HepG2 (cell line): ENCODE measurements around the gene COA1. TPM values are rescaled to one million over a fixed set of nuclear protein-coding genes. Genes with fewer than 3 reads are reported as not detected.
A peak's percentile ranks its signal among the peaks of the same experiment; 100 is the strongest.

Source experiments
- ATAC-seq: fragments of 200-7000 bp; cut with Tn5 transposase; 3 replicates; pipeline ENCODE4 v1.9.1; 2020; ENCODE audit warnings: mild to moderate bottlenecking, moderate library complexity
- BruUV-seq: library from RNA; stranded (reverse); fragments of 400-500 nt; replicated peaks from 2 replicates; lab custom pipeline; 2021; lab: Mats Ljungman, UMichigan
- CTCF ChIA-PET: fragments of 300-600 bp; formaldehyde crosslinking; extraction: SDS; loops from one replicate; lab custom pipeline; 2021; ENCODE audit warnings: low total read pairs, inconsistent platforms, low intra/inter-chr PET ratio; lab: Yijun Ruan, JAX
- POLR2A ChIA-PET: fragments of 350-600 bp; sonication (Branson Sonifier 250); formaldehyde crosslinking; loops from one replicate; lab custom pipeline; 2020; ENCODE audit warnings: antibody characterized with exemption, inconsistent platforms; lab: Yijun Ruan, JAX
- DNase-seq: peaks from one replicate; pipeline ENCODE4 v3.0.0-alpha.2; 2015; ENCODE audit warnings: low spot score
- FAIRE-seq: peaks from 3 replicates; lab custom pipeline; 2011; peaks lifted over from hg19 to GRCh38; lab: Jason Lieb, UNC
- H2AFZ ChIP-seq: one replicate; pipeline ENCODE4 v1.6.1; 2011; ENCODE audit warnings: low read length, inconsistent platforms
- H3K27ac ChIP-seq: fragments of 300-600 bp; 3 replicates; pipeline ENCODE4 v1.8.0; 2011; ENCODE audit warnings: mixed run types, mild to moderate bottlenecking, mixed read lengths, low read length, inconsistent platforms; ENCODE audit not compliant: insufficient read depth; ENCODE audit errors: extremely low read length
- H3K27me3 ChIP-seq, 2 experiments: fragments of 200-600 bp in 1 of 2; 2 replicates in 1 of 2; 3 replicates in 1 of 2; pipeline versions ENCODE4 v1.6.0 to v1.8.0; 2011; ENCODE audit warnings: low read length in 2 of 2, mild to moderate bottlenecking in 2 of 2, moderate library complexity in 2 of 2, inconsistent platforms in 1 of 2; ENCODE audit not compliant: insufficient read depth in 2 of 2, control insufficient read depth in 1 of 2
- H3K36me3 ChIP-seq, 2 experiments: fragments of 200-600 bp in 1 of 2; replicated peaks in 1 of 2; 2 replicates in 1 of 2; 3 replicates in 1 of 2; pipeline versions ENCODE4 v1.5.1 to v1.8.0; 2011; ENCODE audit warnings: low read length in 2 of 2, inconsistent platforms in 1 of 2; ENCODE audit not compliant: insufficient read depth in 2 of 2, control insufficient read depth in 1 of 2
- H3K4me1 ChIP-seq: 2 replicates; pipeline ENCODE4 v1.5.1; 2012; ENCODE audit warnings: low read length, inconsistent platforms; ENCODE audit not compliant: insufficient read depth
- H3K4me2 ChIP-seq: 2 replicates; pipeline ENCODE4 v1.6.0; 2011; ENCODE audit warnings: low read depth, low read length, inconsistent platforms
- H3K4me3 ChIP-seq, 3 experiments: fragments of 200-600 bp in 1 of 3; sonication (generic), shearing (Covaris generic) in 1 of 3; replicated peaks in 1 of 3; 2 replicates each; pipeline ENCODE4 v1.5.1; 2011 to 2016; ENCODE audit warnings: low read length in 3 of 3, inconsistent platforms in 2 of 3, low read depth in 2 of 3, mild to moderate bottlenecking in 2 of 3, control low read depth in 1 of 3, mixed read lengths in 1 of 3; ENCODE audit not compliant: insufficient read depth in 1 of 3
- H3K79me2 ChIP-seq: one replicate; pipeline ENCODE4 v1.6.1; 2011; ENCODE audit warnings: low read length, inconsistent platforms; ENCODE audit not compliant: insufficient read depth
- H3K9ac ChIP-seq: 2 replicates; pipeline ENCODE4 v1.6.0; 2011; ENCODE audit warnings: mild to moderate bottlenecking, low read depth, low read length, inconsistent platforms; ENCODE audit not compliant: insufficient read depth
- H3K9me3 ChIP-seq: 2 replicates; pipeline ENCODE4 v1.5.1; 2012; ENCODE audit warnings: mild to moderate bottlenecking, low read length
- H4K20me1 ChIP-seq: 2 replicates; pipeline ENCODE4 v1.6.0; 2011; ENCODE audit warnings: inconsistent platforms, mild to moderate bottlenecking, low read length, moderate library complexity; ENCODE audit not compliant: insufficient read depth
- CHD4 ChIP-seq: fragments of 200-600 bp; sonication (generic); IDR thresholded peaks from 2 replicates; pipeline ENCODE4 v1.7.0; 2017; ENCODE audit warnings: mild to moderate bottlenecking, low read length, borderline replicate concordance
- CREB3 ChIP-seq: sonication (generic); formaldehyde crosslinking; IDR thresholded peaks from 2 replicates; pipeline ENCODE4 v1.5.0; 2020; ENCODE audit warnings: missing genetic modification reagents
- HCFC1 ChIP-seq: fragments of 150-350 bp; IDR thresholded peaks from 2 replicates; pipeline ENCODE4 v1.6.1; 2014; ENCODE audit warnings: low read depth, low read length
- HDAC2 ChIP-seq: sonication (generic); formaldehyde crosslinking; IDR thresholded peaks from 2 replicates; pipeline ENCODE4 v1.4.0; 2020; ENCODE audit warnings: missing genetic modification reagents
- NFRKB ChIP-seq: fragments of 450-650 bp; IDR thresholded peaks from 2 replicates; pipeline ENCODE4 v1.6.1; 2017
- RCOR2 ChIP-seq: IDR thresholded peaks from 2 replicates; pipeline ENCODE4 v1.6.1; 2016; ENCODE audit warnings: missing biosample characterization, missing genetic modification reagents
- REXO4 ChIP-seq: sonication (generic); formaldehyde crosslinking; IDR thresholded peaks from 2 replicates; pipeline ENCODE4 v1.8.0; 2022; ENCODE audit warnings: missing genetic modification reagents, mild to moderate bottlenecking, borderline replicate concordance
- SMC3 ChIP-seq: IDR thresholded peaks from 2 replicates; pipeline ENCODE4 v1.6.1; 2011; ENCODE audit warnings: low read length, improper control_type of control experiment
- TSC22D2 ChIP-seq: sonication (generic); formaldehyde crosslinking; IDR thresholded peaks from 2 replicates; pipeline ENCODE4 v1.5.1; 2020; ENCODE audit warnings: missing genetic modification reagents, mild to moderate bottlenecking, borderline replicate concordance
- ZBTB21 ChIP-seq: sonication (generic); formaldehyde crosslinking; IDR thresholded peaks from 2 replicates; pipeline ENCODE4 v1.4.0; 2020; ENCODE audit warnings: missing genetic modification reagents
- ZNF598 ChIP-seq: sonication (generic); formaldehyde crosslinking; IDR thresholded peaks from 2 replicates; pipeline ENCODE4 v1.5.1; 2020; ENCODE audit warnings: mild to moderate bottlenecking, missing genetic modification reagents, borderline replicate concordance
- ZNF703 ChIP-seq: sonication (generic); formaldehyde crosslinking; IDR thresholded peaks from 2 replicates; pipeline ENCODE4 v1.5.1; 2020; ENCODE audit warnings: missing genetic modification reagents, mild to moderate bottlenecking, moderate library complexity, borderline replicate concordance
- WGBS: methylation state at CpG from one replicate; pipeline ENCODE4 v1.1.6; 2017; ENCODE audit warnings: low lambda C conversion rate; 5-methylcytosine and 5-hydroxymethylcytosine counted together
- in situ Hi-C: cut with HindIII; loops from 2 replicates; pipeline ENCODE4 v1.10.0; 2017; ENCODE audit warnings: low pct_unique_long_range_greater_than_20kb; ENCODE audit not compliant: extremely low pct_ligation_motif_present
- intact Hi-C: fragments of 100-400 bp; cut with micrococcal nuclease; formaldehyde crosslinking; loops from one replicate; pipeline ENCODE4 v1.10.0; 2022; ENCODE audit not compliant: unreplicated experiment
- polyA plus RNA-seq, 8 experiments: library from polyadenylated mRNA; depleted of rRNA in 3 of 8; stranded (reverse) in 7 of 8; unstranded in 1 of 8; fragments of >200 nt; fragmentation: Illumina TruSeq in 4 of 8; extraction: Trizol in 4 of 8; gene quantifications; 2 replicates each; pipeline versions ENCODE4 v1.2.1 to v1.2.3, GENCODE V29; 2011 to 2016; ENCODE audit warnings: low read depth in 4 of 8, missing spikeins in 1 of 8, mixed read lengths in 1 of 8; ENCODE audit not compliant: insufficient read depth in 1 of 8
- total RNA-seq, 5 experiments: library from RNA; depleted of rRNA; stranded (reverse); fragments of >200 nt; fragmentation: Illumina TruSeq; extraction: Trizol; gene quantifications; 2 replicates each; pipeline ENCODE4 v1.2.3, GENCODE V29; 2016; ENCODE audit warnings: low read depth in 1 of 5
- TF ChIP-seq, protein P1 (sequence below): sonication (generic); formaldehyde crosslinking; IDR thresholded peaks from 2 replicates; pipeline ENCODE4 v1.4.0; 2020; ENCODE audit warnings: missing genetic modification reagents, borderline replicate concordance
- TF ChIP-seq, protein P2 (sequence below): sonication (generic); formaldehyde crosslinking; IDR thresholded peaks from 2 replicates; pipeline ENCODE4 v1.5.0; 2020; ENCODE audit warnings: mild to moderate bottlenecking, missing genetic modification reagents
- TF ChIP-seq, protein P3 (sequence below): sonication (generic); formaldehyde crosslinking; IDR thresholded peaks from 2 replicates; pipeline ENCODE4 v1.8.0; 2022; ENCODE audit warnings: missing genetic modification reagents, low read depth, mild to moderate bottlenecking, borderline replicate concordance
- TF ChIP-seq, protein P4 (sequence below): sonication (generic); formaldehyde crosslinking; conservative IDR thresholded peaks from 2 replicates; pipeline ENCODE4 v1.4.0; 2020; ENCODE audit warnings: missing genetic modification reagents

Gene COA1
- total and polyA plus RNA-seq, 2 of the 13 experiments (the other 11 are each of a cell fraction or from before 2014, with no cell fraction given), result 33.2 to 65.7 TPM

GRCh38 chr7:43754596-43754995 lies 25.3 kb upstream of the COA1 start (continued):
- no peak for TF ChIP-seq ZNF703
- TF ChIP-seq RCOR2, result no peak
- TF ChIP-seq NFRKB, result no peak
- TF ChIP-seq, protein P1, sequence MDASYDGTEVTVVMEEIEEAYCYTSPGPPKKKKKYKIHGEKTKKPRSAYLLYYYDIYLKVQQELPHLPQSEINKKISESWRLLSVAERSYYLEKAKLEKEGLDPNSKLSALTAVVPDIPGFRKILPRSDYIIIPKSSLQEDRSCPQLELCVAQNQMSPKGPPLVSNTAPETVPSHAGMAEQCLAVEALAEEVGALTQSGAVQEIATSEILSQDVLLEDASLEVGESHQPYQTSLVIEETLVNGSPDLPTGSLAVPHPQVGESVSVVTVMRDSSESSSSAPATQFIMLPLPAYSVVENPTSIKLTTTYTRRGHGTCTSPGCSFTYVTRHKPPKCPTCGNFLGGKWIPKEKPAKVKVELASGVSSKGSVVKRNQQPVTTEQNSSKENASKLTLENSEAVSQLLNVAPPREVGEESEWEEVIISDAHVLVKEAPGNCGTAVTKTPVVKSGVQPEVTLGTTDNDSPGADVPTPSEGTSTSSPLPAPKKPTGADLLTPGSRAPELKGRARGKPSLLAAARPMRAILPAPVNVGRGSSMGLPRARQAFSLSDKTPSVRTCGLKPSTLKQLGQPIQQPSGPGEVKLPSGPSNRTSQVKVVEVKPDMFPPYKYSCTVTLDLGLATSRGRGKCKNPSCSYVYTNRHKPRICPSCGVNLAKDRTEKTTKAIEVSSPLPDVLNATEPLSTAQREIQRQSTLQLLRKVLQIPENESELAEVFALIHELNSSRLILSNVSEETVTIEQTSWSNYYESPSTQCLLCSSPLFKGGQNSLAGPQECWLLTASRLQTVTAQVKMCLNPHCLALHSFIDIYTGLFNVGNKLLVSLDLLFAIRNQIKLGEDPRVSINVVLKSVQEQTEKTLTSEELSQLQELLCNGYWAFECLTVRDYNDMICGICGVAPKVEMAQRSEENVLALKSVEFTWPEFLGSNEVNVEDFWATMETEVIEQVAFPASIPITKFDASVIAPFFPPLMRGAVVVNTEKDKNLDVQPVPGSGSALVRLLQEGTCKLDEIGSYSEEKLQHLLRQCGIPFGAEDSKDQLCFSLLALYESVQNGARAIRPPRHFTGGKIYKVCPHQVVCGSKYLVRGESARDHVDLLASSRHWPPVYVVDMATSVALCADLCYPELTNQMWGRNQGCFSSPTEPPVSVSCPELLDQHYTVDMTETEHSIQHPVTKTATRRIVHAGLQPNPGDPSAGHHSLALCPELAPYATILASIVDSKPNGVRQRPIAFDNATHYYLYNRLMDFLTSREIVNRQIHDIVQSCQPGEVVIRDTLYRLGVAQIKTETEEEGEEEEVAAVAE (CRISPR knock-in tag), result no peak

GRCh38 chr7:43753843-43754242 lies 24.5 kb upstream of the COA1 start:
- in situ Hi-C loops (no loop called here), intact Hi-C loops (no loop called here)
- Histone ChIP-seq H3K9me3 (no peaks in the 10 kb centered on the region), H3K4me2 (no peak overlapping the region), H3K27me3 (no peaks in the 10 kb centered on the region; a peak in 1 of 5 replicates), H3K4me1 (peaks cover 37% of the 10 kb centered on the region), H3K9ac (no peak overlapping the region), H3K79me2 (no peaks in the 10 kb centered on the region), H2AFZ (no peak overlapping the region), H3K27ac (no peak overlapping the region), H3K4me3 (no peak overlapping the region), H3K36me3 (no peaks in the 10 kb centered on the region), H4K20me1 (no peaks in the 10 kb centered on the region)
- WGBS, result 50% methylated on average over 3 of the region's 3 CpGs
- FAIRE-seq (no peak), ATAC-seq (no peak), DNase-seq (no peak)
- ChIA-PET CTCF (no interaction called here), POLR2A (no interaction called here)
- BruUV-seq, result no TSS peak
- no peak for TF ChIP-seq TSC22D2
- no peak for TF ChIP-seq ZBTB21 (CRISPR knock-in tag)
- TF ChIP-seq, protein P2, sequence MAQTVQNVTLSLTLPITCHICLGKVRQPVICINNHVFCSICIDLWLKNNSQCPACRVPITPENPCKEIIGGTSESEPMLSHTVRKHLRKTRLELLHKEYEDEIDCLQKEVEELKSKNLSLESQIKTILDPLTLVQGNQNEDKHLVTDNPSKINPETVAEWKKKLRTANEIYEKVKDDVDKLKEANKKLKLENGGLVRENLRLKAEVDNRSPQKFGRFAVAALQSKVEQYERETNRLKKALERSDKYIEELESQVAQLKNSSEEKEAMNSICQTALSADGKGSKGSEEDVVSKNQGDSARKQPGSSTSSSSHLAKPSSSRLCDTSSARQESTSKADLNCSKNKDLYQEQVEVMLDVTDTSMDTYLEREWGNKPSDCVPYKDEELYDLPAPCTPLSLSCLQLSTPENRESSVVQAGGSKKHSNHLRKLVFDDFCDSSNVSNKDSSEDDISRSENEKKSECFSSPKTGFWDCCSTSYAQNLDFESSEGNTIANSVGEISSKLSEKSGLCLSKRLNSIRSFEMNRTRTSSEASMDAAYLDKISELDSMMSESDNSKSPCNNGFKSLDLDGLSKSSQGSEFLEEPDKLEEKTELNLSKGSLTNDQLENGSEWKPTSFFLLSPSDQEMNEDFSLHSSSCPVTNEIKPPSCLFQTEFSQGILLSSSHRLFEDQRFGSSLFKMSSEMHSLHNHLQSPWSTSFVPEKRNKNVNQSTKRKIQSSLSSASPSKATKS, result no peak
- TF ChIP-seq, protein P3, sequence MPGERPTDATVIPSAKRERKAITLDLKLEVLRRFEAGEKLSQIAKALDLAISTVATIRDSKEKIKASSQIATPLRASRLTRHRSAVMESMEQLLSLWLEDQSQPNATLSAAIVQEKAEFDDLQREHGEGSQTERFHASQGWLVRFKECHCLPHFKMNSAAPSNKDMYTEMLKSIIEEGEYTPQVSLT, result no peak
- peak; percentile 25; the same call in 1 of the 2 replicates for TF ChIP-seq SMC3
- no peak for TF ChIP-seq REXO4 (CRISPR knock-in tag)
- TF ChIP-seq HCFC1, result no peak
- no peak for TF ChIP-seq ZNF598
- TF ChIP-seq CHD4, result no peak
- TF ChIP-seq, protein P4, sequence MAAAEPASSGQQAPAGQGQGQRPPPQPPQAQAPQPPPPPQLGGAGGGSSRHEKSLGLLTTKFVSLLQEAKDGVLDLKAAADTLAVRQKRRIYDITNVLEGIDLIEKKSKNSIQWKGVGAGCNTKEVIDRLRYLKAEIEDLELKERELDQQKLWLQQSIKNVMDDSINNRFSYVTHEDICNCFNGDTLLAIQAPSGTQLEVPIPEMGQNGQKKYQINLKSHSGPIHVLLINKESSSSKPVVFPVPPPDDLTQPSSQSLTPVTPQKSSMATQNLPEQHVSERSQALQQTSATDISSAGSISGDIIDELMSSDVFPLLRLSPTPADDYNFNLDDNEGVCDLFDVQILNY, result no peak
- TF ChIP-seq HDAC2 (CRISPR knock-in tag), result no peak
- TF ChIP-seq CREB3 (CRISPR knock-in tag), result no peak
